CD8-positive, alpha-beta memory T cell (primary cell): ENCODE results near the gene PDE6H. TPM values are rescaled to one million over a fixed set of nuclear protein-coding genes. Genes with fewer than 3 reads are reported as not detected.

Source experiments
- CTCF ChIA-PET: fragments of 350-600 bp; sonication (Branson Sonifier 250); formaldehyde crosslinking; loops from one replicate; lab custom pipeline; 2021; ENCODE audit warnings: antibody characterized with exemption; lab: Charles Lee
- POLR2A ChIA-PET: fragments of 350-600 bp; sonication (Branson Sonifier 250); formaldehyde crosslinking; loops from one replicate; lab custom pipeline; 2021; ENCODE audit warnings: antibody characterized with exemption; lab: Charles Lee
- DNase-seq, 5 donors: peaks; one replicate each; pipeline versions ENCODE4 v3.0.0 to v3.0.0-alpha.2; 2020 to 2022; ENCODE audit warnings: mixed read lengths in 1 of 5
- H3K27ac ChIP-seq: one replicate; pipeline ENCODE4 v1.7.0; 2013; ENCODE audit warnings: low read depth, mild to moderate bottlenecking, low read length, moderate library complexity
- H3K27me3 ChIP-seq: 2 replicates; pipeline ENCODE4 v1.7.0; 2013; ENCODE audit warnings: low read length, mild to moderate bottlenecking; ENCODE audit not compliant: insufficient read depth, poor library complexity, severe bottlenecking
- H3K36me3 ChIP-seq: 2 replicates; pipeline ENCODE4 v1.7.0; 2013; ENCODE audit warnings: mild to moderate bottlenecking, low read length, moderate library complexity; ENCODE audit not compliant: insufficient read depth
- H3K4me1 ChIP-seq: 2 replicates; pipeline ENCODE4 v1.7.0; 2013; ENCODE audit warnings: mild to moderate bottlenecking, low read length, moderate library complexity; ENCODE audit not compliant: insufficient read depth
- H3K4me3 ChIP-seq: 2 replicates; pipeline ENCODE4 v1.7.0; 2013; ENCODE audit warnings: mild to moderate bottlenecking, low read length
- H3K9me3 ChIP-seq: 2 replicates; pipeline ENCODE4 v1.7.0; 2013; ENCODE audit warnings: mild to moderate bottlenecking, low read length
- H3K27ac Mint-ChIP-seq, 8 donors: one replicate each; pipeline ENCODE4 v1.8.0; 2020 to 2021; ENCODE audit warnings: mixed read lengths in 8 of 8, mild to moderate bottlenecking in 6 of 8, inconsistent platforms in 3 of 8, moderate library complexity in 3 of 8
- H3K27me3 Mint-ChIP-seq, 2 donors: one replicate each; pipeline ENCODE4 v1.8.0; 2020 to 2021; ENCODE audit warnings: mixed read lengths in 2 of 2, mild to moderate bottlenecking in 1 of 2, moderate library complexity in 1 of 2
- H3K36me3 Mint-ChIP-seq, 3 donors: one replicate each; pipeline ENCODE4 v1.8.0; 2020 to 2021; ENCODE audit warnings: mixed read lengths in 3 of 3, inconsistent platforms in 1 of 3, mild to moderate bottlenecking in 1 of 3
- H3K4me1 Mint-ChIP-seq, 3 donors: one replicate each; pipeline ENCODE4 v1.8.0; 2020 to 2021; ENCODE audit warnings: mixed read lengths in 3 of 3, inconsistent platforms in 1 of 3, mild to moderate bottlenecking in 1 of 3
- H3K4me3 Mint-ChIP-seq, 7 donors: one replicate each; pipeline ENCODE4 v1.8.0; 2020 to 2021; ENCODE audit warnings: mixed read lengths in 7 of 7, mild to moderate bottlenecking in 6 of 7, moderate library complexity in 4 of 7, inconsistent platforms in 2 of 7
- H3K9me3 Mint-ChIP-seq, 5 donors: one replicate each; pipeline ENCODE4 v1.8.0; 2020 to 2022; ENCODE audit warnings: mixed read lengths in 5 of 5, mild to moderate bottlenecking in 3 of 5, moderate library complexity in 2 of 5, inconsistent platforms in 1 of 5
- polyA plus RNA-seq: library from polyadenylated mRNA; unstranded; fragments of 300-500 nt; fragmentation: Illumina TruSeq; gene quantifications from one replicate; pipeline ENCODE4 v1.2.3, GENCODE V29; 2021
- total RNA-seq, 2 experiments: library from RNA; stranded (reverse); gene quantifications; one replicate each; pipeline ENCODE4 v1.2.3, GENCODE V29; 2021

The PDE6H gene
- total and polyA plus RNA-seq, 3 experiments from 2014 or later, result not detected

DNA sequence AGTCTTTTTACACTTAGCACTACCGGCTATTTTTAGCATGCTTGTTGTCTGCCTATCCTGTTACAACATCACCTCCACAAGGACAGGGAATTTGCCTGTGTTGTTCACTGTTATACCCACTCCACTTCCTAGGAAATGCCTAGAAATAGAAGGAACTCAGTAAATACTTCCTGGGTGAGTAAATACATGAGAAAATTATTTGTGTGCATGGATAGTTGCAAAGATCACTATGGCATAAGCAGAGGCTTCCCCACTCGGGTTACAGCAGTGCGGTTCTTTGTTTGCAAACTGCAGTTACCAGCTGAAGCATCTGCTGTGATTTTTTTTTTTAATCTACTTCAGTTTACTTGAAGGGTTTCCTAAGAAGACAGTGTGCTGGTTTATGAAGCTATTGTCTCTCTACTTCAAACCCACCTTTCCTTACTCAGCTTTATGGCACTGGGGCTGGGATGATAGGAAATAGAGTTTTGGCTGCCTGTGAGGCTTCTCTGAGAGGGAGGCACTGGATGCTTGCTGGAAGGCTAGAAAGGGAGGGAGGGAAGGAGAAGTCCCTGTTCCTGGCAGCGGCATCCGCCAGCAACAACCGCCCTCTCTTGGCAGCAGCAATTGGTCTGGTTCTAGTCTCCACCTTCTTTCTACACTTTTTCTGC, 29.0 kb downstream of the PDE6H start:
- H3K9me3 ChIP-seq, result no peaks in the 10 kb centered on the region
- H3K4me3 ChIP-seq, result no peak overlapping the region
- no peaks in the 10 kb centered on the region for H3K4me1 ChIP-seq
- Mint-ChIP-seq H3K4me1 (no peaks in the 10 kb centered on the region), H3K27me3 (peaks cover 16 to 62% of the 10 kb centered on the region in 2 donors), H3K36me3 (no peaks in the 10 kb centered on the region), H3K9me3 (no peaks in the 10 kb centered on the region), H3K4me3 (no peak overlapping the region), H3K27ac (no peak overlapping the region)
- POLR2A ChIA-PET, result no interaction called here
- no peak overlapping the region for H3K27ac ChIP-seq
- CTCF ChIA-PET, result interaction anchor here (1.1 to 1.4 kb wide), 2 partner anchors 12 to 219 kb away, joined by 3 to 4 read pairs; partner anchors contain the start of gene RERG
- no peaks in the 10 kb centered on the region for H3K27me3 ChIP-seq
- no peaks in the 10 kb centered on the region for H3K36me3 ChIP-seq
- no peak for DNase-seq

DNA sequence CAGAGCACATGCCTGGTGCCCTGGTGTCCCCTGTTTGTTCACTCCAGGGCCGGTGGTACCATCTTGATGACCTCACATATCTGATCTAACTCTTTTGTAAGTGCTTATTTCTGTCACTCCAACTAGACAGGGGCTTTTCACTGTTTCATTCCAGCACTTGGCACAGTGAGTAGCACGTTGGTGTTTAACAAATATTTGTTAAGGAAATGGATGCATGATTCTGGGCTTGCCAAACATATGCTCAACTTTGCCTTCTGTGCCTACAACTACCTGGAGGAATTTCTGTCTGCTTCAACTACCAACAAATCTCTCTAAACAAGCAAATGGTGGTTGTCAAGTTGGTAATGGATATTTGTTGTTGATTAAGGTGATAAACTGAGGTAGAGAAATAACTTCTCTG, 31.6 kb downstream of the PDE6H start:
- Mint-ChIP-seq H3K27me3 (peaks cover 15 to 74% of the 10 kb centered on the region in 2 donors), H3K36me3 (no peaks in the 10 kb centered on the region), H3K27ac (peak overlapping the region in 2 of 8 donors; percentile 24), H3K9me3 (no peaks in the 10 kb centered on the region), H3K4me1 (no peaks in the 10 kb centered on the region), H3K4me3 (no peak overlapping the region)
- Histone ChIP-seq H3K27ac (no peak overlapping the region), H3K4me1 (no peaks in the 10 kb centered on the region), H3K36me3 (no peaks in the 10 kb centered on the region), H3K4me3 (no peak overlapping the region), H3K27me3 (no peaks in the 10 kb centered on the region), H3K9me3 (no peaks in the 10 kb centered on the region)
- ChIA-PET CTCF (interaction anchor here (1.2 kb wide), 1 partner anchor 9 kb away, joined by 5 read pairs; no protein-coding TSS in a partner anchor), POLR2A (no interaction called here)
- no peak for DNase-seq

DNA sequence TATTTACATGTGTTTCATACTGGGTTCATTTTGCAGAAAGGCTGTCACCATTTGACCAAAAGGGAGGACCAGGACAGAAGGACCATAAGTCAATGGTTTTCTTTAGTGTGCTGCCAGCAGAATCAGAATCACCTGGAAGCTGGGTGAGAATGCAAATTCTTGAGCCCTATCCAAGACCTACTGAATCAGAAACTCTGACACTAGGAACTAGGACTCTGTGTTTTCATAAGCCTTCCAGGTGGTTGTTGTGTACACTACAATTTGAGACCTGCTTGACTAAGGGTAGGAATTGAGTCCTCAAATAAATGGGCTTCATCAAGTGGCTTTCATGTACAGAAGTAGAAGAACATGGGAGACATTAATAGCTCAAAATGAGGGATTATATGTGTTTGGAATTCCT, 32.2 kb downstream of the PDE6H start:
- no peak overlapping the region for H3K27ac Mint-ChIP-seq
- no peaks in the 10 kb centered on the region for H3K9me3 Mint-ChIP-seq
- no peaks in the 10 kb centered on the region for H3K4me1 Mint-ChIP-seq
- Histone ChIP-seq H3K4me3 (no peak overlapping the region), H3K36me3 (no peaks in the 10 kb centered on the region), H3K27me3 (no peaks in the 10 kb centered on the region), H3K4me1 (no peaks in the 10 kb centered on the region), H3K9me3 (no peaks in the 10 kb centered on the region), H3K27ac (no peak overlapping the region)
- ChIA-PET CTCF (no interaction called here), POLR2A (no interaction called here)
- no peaks in the 10 kb centered on the region for H3K36me3 Mint-ChIP-seq
- H3K4me3 Mint-ChIP-seq, result no peak overlapping the region
- H3K27me3 Mint-ChIP-seq, result peaks cover 15 to 80% of the 10 kb centered on the region in 2 donors
- DNase-seq, result no peak

DNA sequence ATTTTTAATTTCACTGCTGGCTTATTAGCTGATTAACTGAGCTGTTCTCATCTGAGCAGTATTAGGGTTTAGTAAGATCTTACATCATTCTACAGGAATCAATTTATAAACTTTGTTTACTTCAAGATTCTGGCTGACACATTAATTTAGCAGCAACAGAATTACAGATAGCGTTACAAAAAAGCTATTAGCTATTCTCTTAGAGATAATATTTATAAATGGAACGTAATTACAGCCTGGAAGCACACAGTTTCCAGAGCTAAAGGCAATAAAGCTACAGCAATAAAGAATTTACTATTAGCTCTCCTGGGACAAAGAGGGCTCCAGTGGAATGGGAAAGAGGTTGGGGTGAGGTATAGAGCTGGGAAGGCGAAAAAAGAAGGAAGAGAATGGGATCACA, 34.7 kb downstream of the PDE6H start:
- Mint-ChIP-seq H3K36me3 (no peaks in the 10 kb centered on the region), H3K4me1 (no peaks in the 10 kb centered on the region), H3K4me3 (no peak overlapping the region), H3K27ac (no peak overlapping the region), H3K9me3 (no peaks in the 10 kb centered on the region), H3K27me3 (peaks cover 12 to 63% of the 10 kb centered on the region in 2 donors)
- Histone ChIP-seq H3K4me3 (no peak overlapping the region), H3K4me1 (no peaks in the 10 kb centered on the region), H3K9me3 (no peaks in the 10 kb centered on the region), H3K27me3 (no peaks in the 10 kb centered on the region), H3K36me3 (no peaks in the 10 kb centered on the region), H3K27ac (no peak overlapping the region)
- CTCF ChIA-PET, result interaction anchor here (0.9 to 1.3 kb wide), 2 partner anchors 62 to 162 kb away, joined by 3 read pairs; no protein-coding TSS in a partner anchor
- POLR2A ChIA-PET, result no interaction called here
- no peak for DNase-seq

DNA sequence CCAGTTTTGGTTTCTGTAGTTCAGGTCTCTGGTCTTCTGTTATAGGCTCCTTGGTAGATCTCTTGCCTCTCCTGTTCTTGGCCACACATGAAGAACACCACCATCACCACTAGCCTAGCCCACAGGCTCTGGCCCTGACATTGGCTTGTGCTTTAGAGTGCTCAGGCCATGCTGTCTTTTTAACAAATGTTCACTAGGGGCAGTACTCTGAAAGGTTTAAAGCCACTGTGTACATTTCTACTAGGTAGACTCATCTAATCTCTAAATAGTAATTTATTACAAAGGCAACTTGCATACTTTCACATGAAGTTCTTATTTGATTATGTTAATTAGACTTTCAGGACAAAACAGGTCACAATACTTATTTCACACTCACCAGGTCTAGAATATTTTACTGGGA, 38.3 kb downstream of the PDE6H start:
- H3K4me3 Mint-ChIP-seq, result no peak overlapping the region
- ChIA-PET POLR2A (no interaction called here), CTCF (interaction anchor here (1.3 kb wide), 1 partner anchor 209 kb away, joined by 5 read pairs; the partner anchor contains the start of gene RERG)

DNA sequence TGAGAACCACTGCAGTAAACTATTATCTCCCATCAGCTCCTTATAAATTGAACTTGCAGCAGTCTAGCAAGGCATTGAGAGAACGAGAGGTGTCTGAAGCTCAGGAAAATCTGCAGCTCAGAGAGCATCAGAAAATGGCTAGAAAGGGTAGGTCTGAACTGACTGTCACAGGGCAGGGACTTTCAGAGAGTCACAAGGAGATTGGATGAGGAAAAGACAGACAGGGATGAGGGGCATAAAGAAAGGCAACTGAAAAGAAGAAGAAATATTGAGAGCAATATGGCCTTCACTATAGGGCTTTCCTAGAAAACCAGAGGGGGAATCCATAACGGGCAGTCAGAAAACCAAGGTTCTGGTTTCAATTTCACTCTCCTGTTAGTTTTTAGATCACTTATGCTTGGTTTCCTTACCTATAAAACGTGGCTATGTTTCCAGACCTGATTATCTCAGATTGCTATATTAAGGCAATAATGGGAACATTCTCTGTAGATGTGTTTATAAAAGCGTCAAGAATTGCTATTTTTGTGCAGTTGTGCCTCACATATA, 40.9 kb downstream of the PDE6H start:
- Mint-ChIP-seq H3K4me1 (no peaks in the 10 kb centered on the region), H3K36me3 (no peaks in the 10 kb centered on the region), H3K9me3 (no peaks in the 10 kb centered on the region), H3K27ac (no peak overlapping the region), H3K27me3 (peaks cover 5 to 22% of the 10 kb centered on the region in 2 donors), H3K4me3 (no peak overlapping the region)
- H3K4me1 ChIP-seq, result no peaks in the 10 kb centered on the region
- ChIA-PET POLR2A (no interaction called here), CTCF (no interaction called here)
- no peak overlapping the region for H3K4me3 ChIP-seq
- no peaks in the 10 kb centered on the region for H3K27me3 ChIP-seq
- no peaks in the 10 kb centered on the region for H3K36me3 ChIP-seq
- DNase-seq, result no peak
- no peak overlapping the region for H3K27ac ChIP-seq
- H3K9me3 ChIP-seq, result no peaks in the 10 kb centered on the region

More for the DNA sequence above, 38.3 kb downstream of the PDE6H start:
- Histone ChIP-seq H3K4me1 (no peaks in the 10 kb centered on the region), H3K36me3 (no peaks in the 10 kb centered on the region), H3K27me3 (no peaks in the 10 kb centered on the region), H3K27ac (no peak overlapping the region), H3K9me3 (no peaks in the 10 kb centered on the region), H3K4me3 (no peak overlapping the region)
- Mint-ChIP-seq H3K36me3 (no peaks in the 10 kb centered on the region), H3K4me1 (no peaks in the 10 kb centered on the region), H3K27me3 (peaks cover 5 to 28% of the 10 kb centered on the region in 2 donors), H3K9me3 (no peaks in the 10 kb centered on the region), H3K27ac (no peak overlapping the region)
- DNase-seq, result no peak

DNA sequence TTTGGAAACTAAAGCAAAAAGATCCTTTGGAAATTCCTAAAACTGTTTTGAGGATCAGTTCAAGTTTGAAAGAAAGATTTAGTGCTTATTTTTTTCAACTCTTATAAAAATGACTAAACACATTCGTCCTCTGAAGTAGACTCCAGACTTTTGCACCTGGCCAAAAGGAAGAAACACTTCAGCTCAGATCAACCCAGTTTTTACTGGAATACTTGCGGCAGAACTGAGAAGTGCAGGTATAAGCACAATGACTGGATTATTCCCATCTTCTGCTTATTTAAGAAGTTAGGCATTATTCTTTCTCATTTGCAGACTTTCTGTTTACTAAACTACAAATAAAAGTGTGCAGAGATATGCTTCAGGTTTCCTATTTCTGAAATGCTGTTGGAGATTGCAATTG, 41.9 kb downstream of the PDE6H start:
- ChIA-PET CTCF (interaction anchor here (0.6 kb wide), 1 partner anchor 19 kb away, joined by 3 read pairs; no protein-coding TSS in a partner anchor), POLR2A (no interaction called here)
- no peak overlapping the region for H3K27ac Mint-ChIP-seq
- peaks cover 5 to 14% of the 10 kb centered on the region in 2 donors for H3K27me3 Mint-ChIP-seq
- no peaks in the 10 kb centered on the region for H3K4me1 ChIP-seq
- no peaks in the 10 kb centered on the region for H3K9me3 ChIP-seq
- H3K27ac ChIP-seq, result no peak overlapping the region
- H3K36me3 ChIP-seq, result no peaks in the 10 kb centered on the region
- H3K4me3 ChIP-seq, result no peak overlapping the region
- H3K36me3 Mint-ChIP-seq, result no peaks in the 10 kb centered on the region
- H3K27me3 ChIP-seq, result no peaks in the 10 kb centered on the region
- H3K4me1 Mint-ChIP-seq, result no peaks in the 10 kb centered on the region
- no peak overlapping the region for H3K4me3 Mint-ChIP-seq
- peaks cover 0 to 3% (median 0%) of the 10 kb centered on the region in 5 donors for H3K9me3 Mint-ChIP-seq
- no peak for DNase-seq

DNA sequence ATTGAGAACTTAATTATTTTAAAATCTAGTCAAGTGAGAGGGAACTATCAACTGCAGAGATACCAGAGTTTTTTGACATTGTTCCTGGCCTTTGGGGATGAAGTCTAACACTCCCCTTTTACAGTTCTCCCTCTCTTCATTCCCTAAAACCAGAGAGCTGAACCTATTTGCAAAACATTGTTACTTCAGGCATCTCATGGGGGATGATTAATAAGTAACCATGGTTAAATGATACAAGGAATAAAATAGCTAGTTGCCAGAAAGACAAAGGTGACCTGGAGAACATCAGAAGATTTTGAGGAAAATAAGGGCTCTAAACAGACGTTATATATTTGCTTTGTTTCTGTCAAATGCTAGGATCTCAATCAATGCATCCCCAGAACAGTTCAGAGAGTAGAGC, 42.3 kb downstream of the PDE6H start:
- H3K4me1 Mint-ChIP-seq, result no peaks in the 10 kb centered on the region
- no peak overlapping the region for H3K4me3 ChIP-seq

More for the DNA sequence above, 42.3 kb downstream of the PDE6H start:
- H3K27me3 Mint-ChIP-seq, result peaks cover 5 to 10% of the 10 kb centered on the region in 2 donors
- CTCF ChIA-PET, result interaction anchor here (0.6 kb wide), 1 partner anchor 20 kb away, joined by 3 read pairs; no protein-coding TSS in a partner anchor
- POLR2A ChIA-PET, result no interaction called here
- H3K36me3 ChIP-seq, result no peaks in the 10 kb centered on the region
- H3K9me3 ChIP-seq, result no peaks in the 10 kb centered on the region
- no peak for DNase-seq
- peaks cover 0 to 3% (median 0%) of the 10 kb centered on the region in 5 donors for H3K9me3 Mint-ChIP-seq
- H3K36me3 Mint-ChIP-seq, result no peaks in the 10 kb centered on the region
- no peak overlapping the region for H3K4me3 Mint-ChIP-seq
- no peaks in the 10 kb centered on the region for H3K27me3 ChIP-seq
- no peak overlapping the region for H3K27ac ChIP-seq
- H3K27ac Mint-ChIP-seq, result no peak overlapping the region
- no peaks in the 10 kb centered on the region for H3K4me1 ChIP-seq
